AG09309 (cell line): ENCODE measurements around the gene HOXB8.

Source experiments
- DNase-seq: peaks from one replicate; pipeline ENCODE4 v3.0.0-alpha.2; 2010; ENCODE audit warnings: low read depth
- H3K4me3 ChIP-seq: 2 replicates; pipeline ENCODE4 v1.5.1; 2011; ENCODE audit warnings: mild to moderate bottlenecking, low read depth, low read length, moderate library complexity; ENCODE audit not compliant: control insufficient read depth
- TF ChIP-seq, protein P1 (sequence below): IDR thresholded peaks from 2 replicates; pipeline ENCODE4 v1.5.1; 2011; ENCODE audit warnings: mild to moderate bottlenecking, low read depth, low read length, inconsistent platforms; ENCODE audit not compliant: insufficient read depth, control insufficient read depth; ENCODE audit errors: missing control alignments

HOXB8 gene

GRCh38 chr17:48601207-48601538 lies 13.9 kb downstream of the HOXB8 start:
- DNase-seq = no peak
- H3K4me3 ChIP-seq = no peak overlapping the region
- TF ChIP-seq, protein P1, sequence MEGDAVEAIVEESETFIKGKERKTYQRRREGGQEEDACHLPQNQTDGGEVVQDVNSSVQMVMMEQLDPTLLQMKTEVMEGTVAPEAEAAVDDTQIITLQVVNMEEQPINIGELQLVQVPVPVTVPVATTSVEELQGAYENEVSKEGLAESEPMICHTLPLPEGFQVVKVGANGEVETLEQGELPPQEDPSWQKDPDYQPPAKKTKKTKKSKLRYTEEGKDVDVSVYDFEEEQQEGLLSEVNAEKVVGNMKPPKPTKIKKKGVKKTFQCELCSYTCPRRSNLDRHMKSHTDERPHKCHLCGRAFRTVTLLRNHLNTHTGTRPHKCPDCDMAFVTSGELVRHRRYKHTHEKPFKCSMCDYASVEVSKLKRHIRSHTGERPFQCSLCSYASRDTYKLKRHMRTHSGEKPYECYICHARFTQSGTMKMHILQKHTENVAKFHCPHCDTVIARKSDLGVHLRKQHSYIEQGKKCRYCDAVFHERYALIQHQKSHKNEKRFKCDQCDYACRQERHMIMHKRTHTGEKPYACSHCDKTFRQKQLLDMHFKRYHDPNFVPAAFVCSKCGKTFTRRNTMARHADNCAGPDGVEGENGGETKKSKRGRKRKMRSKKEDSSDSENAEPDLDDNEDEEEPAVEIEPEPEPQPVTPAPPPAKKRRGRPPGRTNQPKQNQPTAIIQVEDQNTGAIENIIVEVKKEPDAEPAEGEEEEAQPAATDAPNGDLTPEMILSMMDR = no peak

GRCh38 chr17:48600244-48601098 lies 14.6 kb downstream of the HOXB8 start:
- DNase-seq = no peak

GRCh38 chr17:48599354-48599753 lies 15.7 kb downstream of the HOXB8 start:
- H3K4me3 ChIP-seq = no peak overlapping the region
- TF ChIP-seq, protein P1 = no peak
- no peak for DNase-seq

More at GRCh38 chr17:48600244-48601098, 14.6 kb downstream of the HOXB8 start:
- no peak overlapping the region for H3K4me3 ChIP-seq
- TF ChIP-seq, protein P1 = no peak

DNA sequence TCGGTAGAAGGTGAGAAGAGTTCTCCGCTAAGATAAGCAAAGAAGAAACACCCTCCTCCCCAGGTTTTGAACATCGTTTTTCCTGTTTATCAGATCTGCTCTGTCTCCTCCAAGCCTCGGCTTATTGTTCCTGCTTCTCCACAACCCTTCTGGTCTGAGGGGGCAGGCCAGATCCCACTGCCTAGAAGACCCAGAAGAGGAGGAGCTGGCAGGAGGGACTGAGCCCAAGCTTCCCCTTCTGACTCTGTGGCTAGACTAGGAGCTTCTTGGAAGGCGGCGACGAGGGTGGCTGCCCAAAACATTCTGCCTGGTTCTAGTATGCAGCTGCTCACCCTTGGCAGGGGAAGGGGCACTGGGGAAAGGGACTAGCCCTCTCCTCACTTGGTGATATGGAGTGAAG lies 16.4 kb downstream of the HOXB8 start:
- TF ChIP-seq, protein P1 = no peak
- no peak for DNase-seq
- H3K4me3 ChIP-seq = no peak overlapping the region

DNA sequence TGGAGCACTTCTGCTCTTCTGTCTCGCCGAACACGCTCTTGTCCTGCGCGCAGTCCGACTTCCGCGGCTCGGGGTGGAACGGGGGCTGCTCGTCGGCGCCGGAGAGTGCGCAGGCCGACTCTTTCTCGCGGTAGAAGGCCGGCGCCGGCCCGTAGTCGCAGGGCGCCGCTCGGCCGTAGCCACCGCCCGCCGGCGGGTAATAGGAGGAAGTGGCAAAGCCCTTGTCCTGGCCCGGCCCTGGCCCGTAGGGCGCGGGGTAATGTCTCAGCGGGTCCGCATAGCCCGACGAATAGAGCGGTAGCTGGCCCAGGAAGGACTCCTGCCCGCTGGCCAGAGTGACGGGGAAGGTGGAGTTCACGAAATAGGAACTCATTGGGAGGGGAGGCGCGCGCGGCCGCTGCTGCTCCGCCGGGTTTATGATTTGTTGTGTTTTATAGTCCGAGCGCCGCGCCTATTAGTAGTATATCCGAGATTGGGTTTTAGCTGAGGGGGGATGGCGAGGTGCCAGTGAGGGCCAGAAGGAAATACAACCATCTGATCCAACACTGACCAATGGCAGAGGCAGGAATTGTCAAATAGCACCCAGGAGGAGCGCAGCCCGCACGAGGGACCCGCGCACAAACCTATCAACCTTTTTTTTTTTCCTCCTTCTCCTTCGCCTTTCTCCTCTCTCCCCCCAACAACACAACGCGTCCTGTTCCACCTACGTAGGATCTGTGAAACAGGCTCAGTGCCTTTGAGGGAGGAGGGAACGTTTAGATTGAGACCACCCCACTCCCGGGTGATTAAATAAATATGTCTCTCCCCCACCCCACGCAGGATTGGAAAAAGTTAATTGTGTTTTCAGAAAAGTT lies 17.1 kb downstream of the HOXB8 start:
- H3K4me3 ChIP-seq = peak overlapping the region; percentile 6
- TF ChIP-seq, protein P1 = no peak
- DNase-seq = no peak

- no peak overlapping the region for H3K4me3 ChIP-seq
- TF ChIP-seq, protein P1 = no peak
- DNase-seq = no peak
These were observed 17.6 kb downstream of the HOXB8 start for GRCh38 chr17:48597528-48597777.
